B cell (primary cell): ENCODE measurements around the gene ZNF24. TPM values are rescaled to one million over a fixed set of nuclear protein-coding genes. Genes with fewer than 3 reads are reported as not detected.

Experiments
- ATAC-seq: fragments of 200-7000 bp; cut with Tn5 transposase; one replicate; pipeline ENCODE4 v1.10.0; 2021; ENCODE audit warnings: low read depth, mild to moderate bottlenecking, moderate number of reproducible peaks, moderate library complexity
- CTCF ChIA-PET: fragments of 350-600 bp; sonication (Branson Sonifier 250); formaldehyde crosslinking; loops from one replicate; lab custom pipeline; 2021; ENCODE audit warnings: antibody characterized with exemption, inconsistent platforms; lab: Charles Lee
- POLR2A ChIA-PET: fragments of 350-600 bp; sonication (Branson Sonifier 250); formaldehyde crosslinking; loops from one replicate; lab custom pipeline; 2021; ENCODE audit warnings: antibody characterized with exemption; lab: Charles Lee
- DNase-seq: peaks from one replicate; pipeline ENCODE4 v3.0.0; 2013
- H2AFZ ChIP-seq: 2 replicates; pipeline ENCODE4 v1.6.1; 2012; ENCODE audit warnings: mild to moderate bottlenecking, low read depth, low read length; ENCODE audit not compliant: insufficient read depth, poor library complexity, severe bottlenecking
- H3K27ac ChIP-seq, 2 donors: 1 replicate in 1 of 2; 2 replicates in 1 of 2; pipeline ENCODE4 v1.5.1; 2012 to 2013; ENCODE audit warnings: low read length in 2 of 2, mild to moderate bottlenecking in 2 of 2, moderate library complexity in 1 of 2
- H3K27me3 ChIP-seq, 4 experiments: fragments of 200-600 bp in 1 of 4; sonication (generic) in 1 of 4; replicated peaks in 1 of 4; 1 replicate in 2 of 4; 2 replicates in 2 of 4; pipeline versions ENCODE4 v1.6.1 to v1.7.0; 2013 to 2016; ENCODE audit warnings: low read length in 3 of 4, mild to moderate bottlenecking in 2 of 4, mixed read lengths in 1 of 4, moderate library complexity in 1 of 4; ENCODE audit not compliant: insufficient read depth in 4 of 4, control insufficient read depth in 3 of 4; ENCODE audit errors: control extremely low read depth in 1 of 4
- H3K36me3 ChIP-seq, 2 experiments: replicated peaks in 1 of 2; 1 replicate in 1 of 2; 2 replicates in 1 of 2; pipeline versions ENCODE4 v1.6.1 to v1.7.1; 2013; ENCODE audit warnings: low read length in 1 of 2; ENCODE audit not compliant: insufficient read depth in 2 of 2, control insufficient read depth in 1 of 2; ENCODE audit errors: control extremely low read depth in 1 of 2, extremely low read depth in 1 of 2
- H3K4me1 ChIP-seq, 2 donors: fragments of 200-600 bp in 1 of 2; sonication (generic) in 1 of 2; 1 replicate in 1 of 2; 2 replicates in 1 of 2; pipeline versions ENCODE4 v1.5.1 to v1.6.1; 2013 to 2017; ENCODE audit warnings: low read length in 2 of 2; ENCODE audit not compliant: control insufficient read depth in 2 of 2, insufficient read depth in 2 of 2
- H3K4me2 ChIP-seq: replicated peaks from 2 replicates; pipeline ENCODE3; 2012; ENCODE audit warnings: mild to moderate bottlenecking, low read depth, low read length; ENCODE audit not compliant: poor library complexity, severe bottlenecking
- H3K4me3 ChIP-seq, 5 experiments: fragments of 200-600 bp in 1 of 5; sonication (generic) in 1 of 5; 1 replicate in 3 of 5; 2 replicates in 2 of 5; pipeline versions ENCODE4 v1.5.1 to v1.7.0; 2011 to 2016; ENCODE audit warnings: low read length in 4 of 5, mild to moderate bottlenecking in 4 of 5, low read depth in 2 of 5, control low read depth in 1 of 5, moderate library complexity in 1 of 5; ENCODE audit not compliant: insufficient read depth in 1 of 5; ENCODE audit errors: control extremely low read depth in 1 of 5, extremely low read depth in 1 of 5
- H3K79me2 ChIP-seq: fragments of 200-600 bp; sonication (generic); one replicate; pipeline ENCODE4 v1.6.0; 2016; ENCODE audit warnings: low read length; ENCODE audit not compliant: control insufficient read depth, insufficient read depth
- H3K9ac ChIP-seq: fragments of 200-600 bp; sonication (generic); 2 replicates; pipeline ENCODE4 v1.6.1; 2017; ENCODE audit warnings: mild to moderate bottlenecking, low read length, moderate library complexity
- H3K9me3 ChIP-seq, 3 donors: one replicate each; pipeline versions ENCODE4 v1.6.1 to v1.7.1; 2013; ENCODE audit warnings: low read length in 2 of 3; ENCODE audit not compliant: control insufficient read depth in 2 of 3, insufficient read depth in 1 of 3; ENCODE audit errors: control extremely low read depth in 1 of 3
- H4K20me1 ChIP-seq: 2 replicates; pipeline ENCODE4 v1.6.0; 2012; ENCODE audit warnings: mild to moderate bottlenecking, low read length; ENCODE audit not compliant: insufficient read depth, control insufficient read depth, poor library complexity, severe bottlenecking
- H3K27ac Mint-ChIP-seq: one replicate; pipeline ENCODE4 v1.8.0; 2021; ENCODE audit warnings: mixed read lengths
- H3K27me3 Mint-ChIP-seq: one replicate; pipeline ENCODE4 v1.8.0; 2021; ENCODE audit warnings: mixed read lengths
- H3K4me1 Mint-ChIP-seq: one replicate; pipeline ENCODE4 v1.8.0; 2021; ENCODE audit warnings: mixed read lengths
- H3K4me3 Mint-ChIP-seq: one replicate; pipeline ENCODE4 v1.8.0; 2021; ENCODE audit warnings: mixed read lengths
- H3K9me3 Mint-ChIP-seq: one replicate; pipeline ENCODE4 v1.8.0; 2022; ENCODE audit warnings: mixed read lengths; ENCODE audit not compliant: insufficient read depth
- CTCF ChIP-seq: fragments of 200-600 bp; IDR thresholded peaks from one replicate; pipeline ENCODE4 v1.8.0; 2022; ENCODE audit warnings: antibody characterized with exemption, mild to moderate bottlenecking
- EZH2 ChIP-seq: IDR thresholded peaks from 2 replicates; pipeline ENCODE4 v1.6.1; 2012; ENCODE audit warnings: borderline replicate concordance, low read depth, mild to moderate bottlenecking, moderate library complexity, low read length; ENCODE audit not compliant: insufficient read depth, poor library complexity, severe bottlenecking
- WGBS: methylation state at CpG from one replicate; pipeline ENCODE4 v1.1.5; 2013; ENCODE audit warnings: missing lambda C conversion rate; ENCODE audit not compliant: insufficient coverage; 5-methylcytosine and 5-hydroxymethylcytosine counted together
- intact Hi-C: fragments of 100-400 bp; cut with micrococcal nuclease; formaldehyde crosslinking; loops from one replicate; pipeline ENCODE4 v1.10.0; 2022
- polyA plus RNA-seq: library from polyadenylated mRNA; depleted of rRNA; stranded (reverse); fragments of >200 nt; gene quantifications from 2 replicates; pipeline ENCODE4 v1.2.3, GENCODE V29; 2012
- total RNA-seq, 2 donors: library from RNA; stranded (reverse); fragments of 120-200 nt in 1 of 2; gene quantifications; 1 replicate in 1 of 2; 2 replicates in 1 of 2; pipeline versions ENCODE4 v1.2.3 to v1.2.4, GENCODE V29; 2013 to 2022

ZNF24 gene
- total and polyA plus RNA-seq, 2 donors (not counting 1 experiment from before 2014, with no cell fraction given) = 13.8 to 83.7 TPM

GRCh38 chr18:35328868-35329267 lies 15.4 kb downstream of the ZNF24 start:
- Histone ChIP-seq H3K4me1 (no peaks in the 10 kb centered on the region), H3K9me3 (no peaks in the 10 kb centered on the region), H3K79me2 (peaks cover 3% of the 10 kb centered on the region), H3K4me2 (no peak overlapping the region), H4K20me1 (peaks cover 12% of the 10 kb centered on the region), H2AFZ (no peak overlapping the region), H3K4me3 (no peak overlapping the region), H3K9ac (no peak overlapping the region), H3K27me3 (no peaks in the 10 kb centered on the region), H3K36me3 (peaks cover 13 to 20% of the 10 kb centered on the region in 2 experiments), H3K27ac (no peak overlapping the region)
- peaks cover 5% of the 10 kb centered on the region for H3K9me3 Mint-ChIP-seq
- H3K27ac Mint-ChIP-seq = no peak overlapping the region
- POLR2A ChIA-PET = no interaction called here
- DNase-seq (no peak), ATAC-seq (no peak)
- H3K27me3 Mint-ChIP-seq = no peaks in the 10 kb centered on the region
- TF ChIP-seq EZH2 = no peak
- no peak for TF ChIP-seq CTCF
- intact Hi-C loops = no loop called here
- H3K4me1 Mint-ChIP-seq = no peaks in the 10 kb centered on the region
- H3K4me3 Mint-ChIP-seq = no peak overlapping the region
- CTCF ChIA-PET = no interaction called here

DNA sequence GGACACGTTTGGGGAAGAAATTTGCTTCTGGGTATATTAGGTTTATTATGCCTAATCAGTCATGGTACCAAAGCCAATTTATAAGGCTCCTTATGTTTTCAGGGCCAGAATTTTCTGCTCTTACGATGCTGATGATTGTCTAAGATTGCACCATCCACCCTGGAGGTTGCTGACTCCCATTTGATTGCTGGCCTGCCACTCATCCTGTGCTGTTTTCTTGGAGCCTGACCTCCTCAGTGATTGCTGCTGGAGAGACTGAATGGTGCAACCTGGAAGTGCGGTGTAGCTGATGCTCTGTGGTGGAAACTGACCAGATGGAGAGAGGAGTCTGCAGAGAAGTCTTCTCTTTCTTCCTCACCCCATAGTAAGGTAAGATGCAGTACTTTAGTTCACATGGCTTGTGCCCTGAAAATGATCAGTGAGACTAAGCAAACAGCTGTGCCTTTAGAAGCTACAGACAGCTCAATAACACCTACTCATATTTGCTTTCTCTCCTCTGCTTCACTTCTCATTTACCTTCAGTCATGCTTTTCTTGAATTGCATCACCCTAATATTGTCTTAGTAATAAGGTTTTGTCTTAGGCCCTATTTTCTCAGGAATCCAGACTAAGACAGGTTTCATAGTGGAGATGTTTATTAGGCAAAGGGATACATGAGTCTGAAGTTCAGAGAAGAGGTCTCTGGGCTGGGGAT lies 17.4 kb downstream of the ZNF24 start:
- Histone ChIP-seq H3K4me3 (no peak overlapping the region), H3K79me2 (no peaks in the 10 kb centered on the region), H3K4me1 (no peaks in the 10 kb centered on the region), H3K4me2 (no peak overlapping the region), H2AFZ (no peak overlapping the region), H4K20me1 (peaks cover 4% of the 10 kb centered on the region), H3K27me3 (no peaks in the 10 kb centered on the region), H3K9ac (no peak overlapping the region), H3K36me3 (peaks cover under 1 to 5% of the 10 kb centered on the region in 2 experiments), H3K9me3 (no peaks in the 10 kb centered on the region), H3K27ac (no peak overlapping the region)
- Mint-ChIP-seq H3K4me3 (no peak overlapping the region), H3K4me1 (no peaks in the 10 kb centered on the region), H3K9me3 (peaks cover 5% of the 10 kb centered on the region), H3K27me3 (no peaks in the 10 kb centered on the region), H3K27ac (no peak overlapping the region)
- no CpG with 5 or more reads among the region's 3 CpGs for WGBS
- no peak for TF ChIP-seq EZH2
- TF ChIP-seq CTCF = no peak
- CTCF ChIA-PET = no interaction called here
- intact Hi-C loops = no loop called here
- ATAC-seq (no peak), DNase-seq (no peak)
- POLR2A ChIA-PET = no interaction called here
